ENCODE data around the gene THAP7. TPM values are rescaled to one million over a fixed set of nuclear protein-coding genes. Genes with fewer than 3 reads are reported as not detected.

THAP7 gene
- total RNA-seq, 1 experiment from 2014 or later, result 23.5 TPM

DNA sequence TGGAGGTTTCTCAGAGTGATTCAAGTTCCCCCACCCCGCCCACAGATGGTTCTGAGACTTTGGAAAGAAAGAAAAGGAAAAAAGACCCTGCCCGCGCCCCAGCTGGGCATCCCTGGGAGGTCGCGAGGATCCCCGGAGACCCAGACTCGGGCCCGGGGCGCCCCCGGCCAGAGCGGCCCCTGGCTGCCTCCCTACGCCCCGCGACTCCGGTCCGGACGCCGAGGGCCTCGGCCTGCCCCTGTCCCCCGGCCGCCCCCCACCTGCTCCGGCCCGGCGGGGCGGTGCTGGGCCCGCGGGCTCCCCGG is 37.2 kb downstream of the THAP7 start:
- in situ Hi-C loops (cut with HindIII; ENCODE audit: low pct_unique_long_range_greater_than_20kb, low sequenced_read_pairs) (no loop called here), intact Hi-C loops (cut with micrococcal nuclease; ENCODE audit: unreplicated experiment) (no loop called here)
- no TSS peak for BruUV-seq (replicated peaks)
- ChIA-PET POLR2A (no interaction called here), CTCF (no interaction called here)
- TF ChIP-seq SIN3A (IDR thresholded peaks at IDR 0.05; ENCODE audit: borderline replicate concordance, insufficient read depth, low read depth, low read length) (no peak), TCF7L2 (IDR thresholded peaks at IDR 0.05; ENCODE audit: low read depth, low read length) (no peak), POLR2AphosphoS5 (IDR thresholded peaks at IDR 0.05; ENCODE audit: low read depth, low read length) (no peak), REST (IDR thresholded peaks at IDR 0.05; ENCODE audit: insufficient read depth in 1 of 2, low read depth in 2 of 2, low read length in 1 of 2) (no peak)
- TF ChIP-seq, protein P1, sequence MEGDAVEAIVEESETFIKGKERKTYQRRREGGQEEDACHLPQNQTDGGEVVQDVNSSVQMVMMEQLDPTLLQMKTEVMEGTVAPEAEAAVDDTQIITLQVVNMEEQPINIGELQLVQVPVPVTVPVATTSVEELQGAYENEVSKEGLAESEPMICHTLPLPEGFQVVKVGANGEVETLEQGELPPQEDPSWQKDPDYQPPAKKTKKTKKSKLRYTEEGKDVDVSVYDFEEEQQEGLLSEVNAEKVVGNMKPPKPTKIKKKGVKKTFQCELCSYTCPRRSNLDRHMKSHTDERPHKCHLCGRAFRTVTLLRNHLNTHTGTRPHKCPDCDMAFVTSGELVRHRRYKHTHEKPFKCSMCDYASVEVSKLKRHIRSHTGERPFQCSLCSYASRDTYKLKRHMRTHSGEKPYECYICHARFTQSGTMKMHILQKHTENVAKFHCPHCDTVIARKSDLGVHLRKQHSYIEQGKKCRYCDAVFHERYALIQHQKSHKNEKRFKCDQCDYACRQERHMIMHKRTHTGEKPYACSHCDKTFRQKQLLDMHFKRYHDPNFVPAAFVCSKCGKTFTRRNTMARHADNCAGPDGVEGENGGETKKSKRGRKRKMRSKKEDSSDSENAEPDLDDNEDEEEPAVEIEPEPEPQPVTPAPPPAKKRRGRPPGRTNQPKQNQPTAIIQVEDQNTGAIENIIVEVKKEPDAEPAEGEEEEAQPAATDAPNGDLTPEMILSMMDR (IDR thresholded peaks at IDR 0.05), result no peak
- H3K36me3 ChIP-seq (ENCODE audit: control insufficient read depth, insufficient read depth, low read length), result no peaks in the 10 kb centered on the region
- no peaks in the 10 kb centered on the region for H3K27me3 ChIP-seq (ENCODE audit: control insufficient read depth, insufficient read depth, low read length)
- H3K9me3 ChIP-seq (ENCODE audit: control insufficient read depth, insufficient read depth, low read depth, low read length), result no peaks in the 10 kb centered on the region
- no peak overlapping the region for H3K27ac ChIP-seq (ENCODE audit: low read length)
- H3K4me3 ChIP-seq (ENCODE audit: low read depth in 2 of 2, low read length in 2 of 2), result peak overlapping the region in 1 of 2 experiments; percentile 22; a peak in 1 of 4 replicates
- H3K4me1 ChIP-seq (ENCODE audit: control insufficient read depth, insufficient read depth, low read length), result peaks cover 3% of the 10 kb centered on the region; the same call in 1 of the 2 replicates
- ATAC-seq (no peak), DNase-seq (ENCODE audit: low read depth, low spot score) (no peak)

- Histone ChIP-seq H3K4me1 (ENCODE audit: control insufficient read depth, insufficient read depth, low read length) (peaks cover 3% of the 10 kb centered on the region; the same call in 1 of the 2 replicates), H3K36me3 (ENCODE audit: control insufficient read depth, insufficient read depth, low read length) (no peaks in the 10 kb centered on the region), H3K4me3 (ENCODE audit: low read depth in 2 of 2, low read length in 2 of 2) (peak overlapping the region in 1 of 2 experiments; percentile 22; a peak in 1 of 4 replicates), H3K9me3 (ENCODE audit: control insufficient read depth, insufficient read depth, low read depth, low read length) (no peaks in the 10 kb centered on the region), H3K27me3 (ENCODE audit: control insufficient read depth, insufficient read depth, low read length) (no peaks in the 10 kb centered on the region), H3K27ac (ENCODE audit: low read length) (no peak overlapping the region)
- no TSS peak for BruUV-seq (replicated peaks)
- DNase-seq (ENCODE audit: low read depth, low spot score), result no peak
- intact Hi-C loops (cut with micrococcal nuclease; ENCODE audit: unreplicated experiment), result no loop called here
- CTCF ChIA-PET, result no interaction called here
- no peak for TF ChIP-seq REST (IDR thresholded peaks at IDR 0.05; ENCODE audit: insufficient read depth in 1 of 2, low read depth in 2 of 2, low read length in 1 of 2)
- no peak for TF ChIP-seq SIN3A (IDR thresholded peaks at IDR 0.05; ENCODE audit: borderline replicate concordance, insufficient read depth, low read depth, low read length)
- TF ChIP-seq, protein P1 (IDR thresholded peaks at IDR 0.05), result no peak
- no peak for TF ChIP-seq TCF7L2 (IDR thresholded peaks at IDR 0.05; ENCODE audit: low read depth, low read length)
- TF ChIP-seq POLR2AphosphoS5 (IDR thresholded peaks at IDR 0.05; ENCODE audit: low read depth, low read length), result no peak
- POLR2A ChIA-PET, result no interaction called here
- no peak for ATAC-seq
- in situ Hi-C loops (cut with HindIII; ENCODE audit: low pct_unique_long_range_greater_than_20kb, low sequenced_read_pairs), result no loop called here
These were observed 37.7 kb downstream of the THAP7 start for GRCh38 chr22:20964090-20964798.

All from Panc1 (cell line).